DOHH2 (cell line): ENCODE measurements around the gene INSYN2B.

Experiments
- CTCF ChIP-seq: fragments of 200-600 bp; sonication (generic); IDR thresholded peaks from one replicate; pipeline ENCODE4 v1.5.1; 2014; ENCODE audit warnings: antibody characterized with exemption, mild to moderate bottlenecking, low read depth, low read length; ENCODE audit not compliant: poor library complexity, severe bottlenecking
- EZH2phosphoT487 ChIP-seq: fragments of 200-600 bp; sonication (generic); IDR thresholded peaks from 2 replicates; pipeline ENCODE4 v1.6.1; 2017; ENCODE audit warnings: borderline replicate concordance, mild to moderate bottlenecking, antibody characterized with exemption, low read length, moderate library complexity, mixed read lengths

- TF ChIP-seq CTCF (no peak), EZH2phosphoT487 (no peak)
These were observed 137.6 kb downstream of the INSYN2B start for GRCh38 chr5:169842699-169843098.
